Fibroblast of the aortic adventitia (primary cell): ENCODE data around the gene NKIRAS1. TPM values are rescaled to one million over a fixed set of nuclear protein-coding genes. Genes with fewer than 3 reads are reported as not detected.

Experiments used
- DNase-seq: peaks from one replicate; pipeline ENCODE4 v3.0.0-alpha.2; 2010; ENCODE audit warnings: low read depth
- H3K4me3 ChIP-seq: 2 replicates; pipeline ENCODE4 v1.5.1; 2011; ENCODE audit warnings: low read depth, mild to moderate bottlenecking, control low read depth, low read length, moderate library complexity
- total RNA-seq: library from RNA; depleted of rRNA; stranded (reverse); fragments of >200 nt; gene quantifications from 2 replicates; pipeline ENCODE4 v1.2.3, GENCODE V29; 2012; ENCODE audit warnings: low replicate concordance
- TF ChIP-seq, protein P1 (sequence below): IDR thresholded peaks from 2 replicates; pipeline ENCODE4 v1.5.1; 2011; ENCODE audit warnings: mild to moderate bottlenecking, low read length, control low read depth, inconsistent platforms; ENCODE audit not compliant: insufficient read depth

NKIRAS1 gene
- total RNA-seq, 1 donor = 20.9 TPM

DNA sequence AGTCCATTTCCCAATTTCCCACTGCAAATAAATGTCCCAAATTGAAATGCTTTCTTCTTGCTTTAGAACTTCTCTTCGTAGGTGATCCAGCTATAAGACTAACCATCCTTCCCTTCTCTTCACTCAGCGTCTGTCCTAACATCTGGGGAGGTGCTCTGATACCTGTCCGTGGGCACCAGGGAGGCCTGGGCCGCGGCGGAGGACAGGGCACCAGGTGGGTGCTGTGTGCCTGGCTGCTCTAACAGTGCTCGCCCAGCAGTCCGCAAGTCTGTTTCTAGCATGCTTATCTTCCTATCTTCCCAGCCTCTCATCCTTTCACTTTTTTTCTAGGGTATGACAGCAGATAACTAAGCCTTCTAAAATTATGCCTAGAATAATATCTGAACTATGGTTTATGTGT, 37.3 kb downstream of the NKIRAS1 start:
- TF ChIP-seq, protein P1, sequence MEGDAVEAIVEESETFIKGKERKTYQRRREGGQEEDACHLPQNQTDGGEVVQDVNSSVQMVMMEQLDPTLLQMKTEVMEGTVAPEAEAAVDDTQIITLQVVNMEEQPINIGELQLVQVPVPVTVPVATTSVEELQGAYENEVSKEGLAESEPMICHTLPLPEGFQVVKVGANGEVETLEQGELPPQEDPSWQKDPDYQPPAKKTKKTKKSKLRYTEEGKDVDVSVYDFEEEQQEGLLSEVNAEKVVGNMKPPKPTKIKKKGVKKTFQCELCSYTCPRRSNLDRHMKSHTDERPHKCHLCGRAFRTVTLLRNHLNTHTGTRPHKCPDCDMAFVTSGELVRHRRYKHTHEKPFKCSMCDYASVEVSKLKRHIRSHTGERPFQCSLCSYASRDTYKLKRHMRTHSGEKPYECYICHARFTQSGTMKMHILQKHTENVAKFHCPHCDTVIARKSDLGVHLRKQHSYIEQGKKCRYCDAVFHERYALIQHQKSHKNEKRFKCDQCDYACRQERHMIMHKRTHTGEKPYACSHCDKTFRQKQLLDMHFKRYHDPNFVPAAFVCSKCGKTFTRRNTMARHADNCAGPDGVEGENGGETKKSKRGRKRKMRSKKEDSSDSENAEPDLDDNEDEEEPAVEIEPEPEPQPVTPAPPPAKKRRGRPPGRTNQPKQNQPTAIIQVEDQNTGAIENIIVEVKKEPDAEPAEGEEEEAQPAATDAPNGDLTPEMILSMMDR = no peak
- no peak for DNase-seq
- H3K4me3 ChIP-seq = no peak overlapping the region

- TF ChIP-seq, protein P1 = no peak
- no peak overlapping the region for H3K4me3 ChIP-seq
- DNase-seq = peak; percentile 86
Measured at GRCh38 chr3:23877329-23877980, 39.3 kb downstream of the NKIRAS1 start.

DNA sequence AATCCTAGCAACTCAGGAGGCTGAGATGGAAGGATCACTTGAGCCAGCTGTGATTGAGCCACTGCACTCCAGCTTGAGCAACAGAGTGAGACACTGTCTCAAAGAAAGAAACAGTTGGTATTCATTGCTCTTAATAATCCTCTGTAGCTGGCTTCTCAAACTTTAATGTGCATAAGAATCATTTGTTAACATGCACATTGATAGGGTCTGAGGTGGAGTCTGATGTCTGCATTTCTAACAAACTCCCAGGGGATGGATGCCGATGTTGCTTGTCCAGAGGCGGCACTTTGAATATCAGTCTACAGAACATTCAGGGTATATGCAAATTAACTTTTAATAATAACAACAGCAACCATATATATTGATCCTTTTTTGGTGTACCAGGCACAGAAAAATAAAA, 39.9 kb downstream of the NKIRAS1 start:
- DNase-seq = no peak
- TF ChIP-seq, protein P1 = no peak
- H3K4me3 ChIP-seq = no peak overlapping the region

DNA sequence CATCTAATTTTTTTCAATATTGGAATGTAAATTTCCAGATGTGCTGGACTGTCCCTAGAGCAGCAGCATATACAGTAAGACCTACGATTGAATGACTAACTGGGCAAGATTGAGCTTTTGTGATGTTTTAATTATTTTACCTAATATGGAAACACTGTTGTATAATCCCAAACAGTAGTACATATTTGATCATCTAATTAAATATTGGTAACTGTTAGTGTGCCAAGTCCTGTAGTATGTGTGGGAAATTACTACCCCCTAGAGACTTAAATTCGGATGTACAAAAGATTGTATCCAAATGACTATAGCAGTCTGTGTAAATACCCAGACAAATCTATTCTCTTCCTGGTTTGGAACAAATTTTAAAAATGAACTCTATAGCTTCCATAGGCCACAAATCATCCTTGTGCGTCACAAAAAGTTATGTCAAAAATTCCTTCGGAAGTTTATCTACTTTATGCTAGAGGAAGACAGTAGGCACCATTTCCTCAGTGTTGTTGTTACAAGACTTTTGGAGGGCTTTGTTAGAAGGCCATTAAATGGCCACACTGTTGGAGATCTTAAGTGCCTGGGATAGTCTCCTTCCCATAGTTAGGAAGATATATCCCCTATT, 41.6 kb downstream of the NKIRAS1 start:
- no peak for DNase-seq
- TF ChIP-seq, protein P1 = no peak
- no peak overlapping the region for H3K4me3 ChIP-seq

DNA sequence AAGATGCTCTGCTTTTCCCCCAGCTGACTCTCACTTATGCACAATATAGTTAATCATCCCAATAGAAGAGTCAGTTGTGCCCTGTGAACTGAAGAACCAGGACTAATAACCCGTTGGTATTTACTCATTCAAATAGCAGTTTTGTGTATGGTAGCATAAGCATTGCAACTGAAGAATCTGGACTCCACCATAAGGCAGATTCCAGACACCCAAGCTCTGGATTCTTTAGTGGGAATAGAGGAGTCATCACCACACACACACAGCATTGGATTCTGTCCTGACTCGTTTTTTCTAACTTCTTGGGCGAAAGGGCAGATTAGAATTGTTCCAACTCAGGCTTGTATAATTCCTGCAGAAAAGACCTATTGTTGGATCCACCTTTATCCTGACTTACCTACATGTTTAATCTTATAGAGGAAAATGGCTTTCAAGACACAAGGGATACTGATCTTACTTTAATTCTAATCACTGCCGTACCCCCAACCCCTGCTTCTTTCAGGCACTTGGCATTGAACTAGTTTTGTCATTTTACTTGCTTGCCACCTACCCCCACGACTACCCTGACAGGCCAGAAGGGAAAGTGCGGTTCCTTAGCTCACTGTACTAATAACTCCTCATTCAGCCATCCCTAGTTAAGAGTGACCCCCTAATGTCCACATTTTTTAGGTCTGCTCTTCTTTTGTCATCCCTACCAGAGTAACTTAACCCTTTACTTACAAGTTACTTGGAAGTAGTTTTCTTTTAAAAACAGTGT, 42.3 kb downstream of the NKIRAS1 start:
- peak; percentile 73 for DNase-seq
- no peak overlapping the region for H3K4me3 ChIP-seq
- TF ChIP-seq, protein P1 = no peak

GRCh38 chr3:23873941-23874340, 42.8 kb downstream of the NKIRAS1 start:
- DNase-seq = peak; percentile 60
- TF ChIP-seq, protein P1 = no peak
- H3K4me3 ChIP-seq = no peak overlapping the region
